SK-N-SH (cell line): ENCODE results near the gene CREB5. TPM values are rescaled to one million over a fixed set of nuclear protein-coding genes. Genes with fewer than 3 reads are reported as not detected.

Experiments
- CTCF ChIA-PET: fragments of 300-600, 350-600 bp; formaldehyde crosslinking; extraction: SDS; loops from one replicate; lab custom pipeline; 2021; lab: Yijun Ruan, JAX
- POLR2A ChIA-PET: fragments of 350-600 bp; sonication (Branson Sonifier 250); formaldehyde crosslinking; extraction: SDS; loops from one replicate; lab custom pipeline; 2020; ENCODE audit warnings: antibody characterized with exemption, inconsistent platforms; lab: Yijun Ruan, JAX
- DNase-seq: peaks from one replicate; pipeline ENCODE4 v3.0.0; 2012
- H2AFZ ChIP-seq: fragments of 200-600 bp; sonication (generic); 2 replicates; pipeline ENCODE4 v1.8.1; 2016; ENCODE audit warnings: antibody characterized with exemption, mild to moderate bottlenecking, low read depth
- H3F3A ChIP-seq: fragments of 200-600 bp; sonication (generic); replicated peaks from 2 replicates; pipeline ENCODE3; 2016; ENCODE audit warnings: antibody characterized with exemption, mild to moderate bottlenecking; ENCODE audit not compliant: insufficient read depth
- H3K27ac ChIP-seq, 2 experiments: fragments of 200-500 bp in 1 of 2; fragments of 200-600 bp in 1 of 2; sonication (Bioruptor generic) in 1 of 2; sonication (generic), shearing (Covaris generic) in 1 of 2; 2 replicates each; pipeline versions ENCODE4 v1.5.1 to v1.6.1; 2014 to 2016; ENCODE audit warnings: low read depth in 2 of 2, inconsistent platforms in 1 of 2, low read length in 1 of 2, mild to moderate bottlenecking in 1 of 2, mixed read lengths in 1 of 2
- H3K27me3 ChIP-seq: fragments of 200-600 bp; sonication (generic), shearing (Covaris generic); 2 replicates; pipeline ENCODE4 v1.6.1; 2016; ENCODE audit warnings: mixed run types; ENCODE audit not compliant: insufficient read depth
- H3K36me3 ChIP-seq, 2 experiments: fragments of 200-500 bp in 1 of 2; fragments of 200-600 bp in 1 of 2; sonication (Bioruptor generic) in 1 of 2; sonication (generic) in 1 of 2; replicated peaks in 1 of 2; 2 replicates each; pipeline versions ENCODE3 to v1.5.1; 2014 to 2016; ENCODE audit warnings: low read length in 1 of 2, mild to moderate bottlenecking in 1 of 2; ENCODE audit not compliant: insufficient read depth in 2 of 2, control insufficient read depth in 1 of 2
- H3K4me1 ChIP-seq, 2 experiments: fragments of 200-500 bp in 1 of 2; fragments of 200-600 bp in 1 of 2; sonication (Bioruptor generic) in 1 of 2; sonication (generic), shearing (Covaris generic) in 1 of 2; 2 replicates each; pipeline versions ENCODE4 v1.5.1 to v1.6.1; 2014 to 2016; ENCODE audit warnings: low read depth in 1 of 2, low read length in 1 of 2, mixed run types in 1 of 2; ENCODE audit not compliant: insufficient read depth in 2 of 2, control insufficient read depth in 1 of 2
- H3K4me2 ChIP-seq: fragments of 200-600 bp; sonication (generic), shearing (Covaris generic); 2 replicates; pipeline ENCODE4 v1.6.1; 2017; ENCODE audit warnings: mixed run types
- H3K4me3 ChIP-seq, 2 experiments: fragments of 200-500 bp in 1 of 2; fragments of 200-600 bp in 1 of 2; sonication (Bioruptor generic) in 1 of 2; sonication (generic), shearing (Covaris generic) in 1 of 2; 2 replicates each; pipeline versions ENCODE4 v1.5.1 to v1.8.1; 2014 to 2016; ENCODE audit warnings: low read depth in 2 of 2, inconsistent platforms in 1 of 2, low read length in 1 of 2, mild to moderate bottlenecking in 1 of 2, mixed read lengths in 1 of 2, moderate library complexity in 1 of 2
- H3K79me2 ChIP-seq: fragments of 200-600 bp; sonication (generic); 2 replicates; pipeline ENCODE4 v1.8.1; 2017; ENCODE audit warnings: mild to moderate bottlenecking; ENCODE audit not compliant: insufficient read depth
- H3K9ac ChIP-seq: fragments of 200-600 bp; sonication (generic); 2 replicates; pipeline ENCODE4 v1.6.1; 2017; ENCODE audit warnings: mixed run types
- H3K9me2 ChIP-seq: fragments of 200-600 bp; sonication (generic); 2 replicates; pipeline ENCODE4 v1.6.1; 2017; ENCODE audit warnings: mixed run types
- H3K9me3 ChIP-seq: fragments of 200-600 bp; sonication (generic); 2 replicates; pipeline ENCODE4 v1.6.1; 2017; ENCODE audit warnings: mixed run types, mild to moderate bottlenecking, moderate library complexity
- H4K20me1 ChIP-seq: fragments of 200-600 bp; sonication (generic); 2 replicates; pipeline ENCODE4 v1.6.1; 2017; ENCODE audit warnings: mild to moderate bottlenecking, mixed run types; ENCODE audit not compliant: insufficient read depth
- EP300 ChIP-seq, 2 experiments: IDR thresholded peaks; 2 replicates each; pipeline versions ENCODE4 v1.4.0 to v1.6.1; 2012; ENCODE audit warnings: borderline replicate concordance in 1 of 2, low read depth in 1 of 2, low read length in 1 of 2
- GABPA ChIP-seq: IDR thresholded peaks from 2 replicates; pipeline ENCODE4 v1.4.0; 2012; ENCODE audit warnings: low read depth, mild to moderate bottlenecking
- GATA2 ChIP-seq: sonication (generic); formaldehyde crosslinking; IDR thresholded peaks from 2 replicates; pipeline ENCODE4 v1.5.0; 2020; ENCODE audit warnings: mild to moderate bottlenecking, missing genetic modification reagents
- IRF3 ChIP-seq: fragments of 150-350 bp; IDR thresholded peaks from 2 replicates; pipeline ENCODE4 v1.6.1; 2016; ENCODE audit warnings: mild to moderate bottlenecking, low read depth, low read length
- MAX ChIP-seq: IDR thresholded peaks from 2 replicates; pipeline ENCODE4 v1.4.0; 2012; ENCODE audit warnings: low read depth
- MEF2A ChIP-seq: IDR thresholded peaks from 2 replicates; pipeline ENCODE4 v1.4.0; 2012; ENCODE audit warnings: low read depth, borderline replicate concordance
- NFIC ChIP-seq: IDR thresholded peaks from 2 replicates; pipeline ENCODE4 v1.4.0; 2012; ENCODE audit warnings: borderline replicate concordance
- NRF1 ChIP-seq: IDR thresholded peaks from 2 replicates; pipeline ENCODE4 v1.6.1; 2012; ENCODE audit warnings: low read depth, mild to moderate bottlenecking, low read length
- PBX3 ChIP-seq: IDR thresholded peaks from 2 replicates; pipeline ENCODE4; 2012
- POLR2AphosphoS5 ChIP-seq: IDR thresholded peaks from 2 replicates; pipeline ENCODE4 v1.6.1; 2012; ENCODE audit warnings: low read depth, low read length
- RAD21 ChIP-seq: IDR thresholded peaks from 2 replicates; pipeline ENCODE4 v1.6.1; 2012; ENCODE audit warnings: mild to moderate bottlenecking, low read length
- RCOR1 ChIP-seq: fragments of 150-350 bp; IDR thresholded peaks from 2 replicates; pipeline ENCODE4 v1.6.1; 2017; ENCODE audit warnings: antibody characterized with exemption, low read length
- RFX5 ChIP-seq: IDR thresholded peaks from 2 replicates; pipeline ENCODE4 v1.6.1; 2012; ENCODE audit warnings: mild to moderate bottlenecking, improper control_type of control experiment, low read length
- RXRA ChIP-seq: IDR thresholded peaks from 2 replicates; pipeline ENCODE4 v1.4.0; 2012; ENCODE audit warnings: low read depth, mild to moderate bottlenecking, borderline replicate concordance
- TAF1 ChIP-seq: IDR thresholded peaks from 2 replicates; pipeline ENCODE4 v1.6.1; 2012; ENCODE audit warnings: low read depth, mild to moderate bottlenecking, low read length, moderate library complexity, borderline replicate concordance
- TEAD4 ChIP-seq: IDR thresholded peaks from 2 replicates; pipeline ENCODE4 v1.4.0; 2012; ENCODE audit warnings: mild to moderate bottlenecking, borderline replicate concordance; ENCODE audit not compliant: insufficient read depth
- WGBS: methylation state at CpG from one replicate; pipeline ENCODE4 v1.1.6; 2017; ENCODE audit warnings: low lambda C conversion rate; 5-methylcytosine and 5-hydroxymethylcytosine counted together
- polyA plus RNA-seq, 3 experiments: library from polyadenylated mRNA; depleted of rRNA; stranded (reverse); fragments of >200 nt; gene quantifications; 2 replicates each; pipeline ENCODE4 v1.2.3, GENCODE V29; 2012
- TF ChIP-seq, protein P1 (sequence below): fragments of 150-350 bp; IDR thresholded peaks from 2 replicates; pipeline ENCODE4 v1.6.1; 2017; ENCODE audit warnings: antibody characterized with exemption, low read length, low read depth, borderline replicate concordance
- TF ChIP-seq, protein P2 (sequence below): IDR thresholded peaks from 2 replicates; pipeline ENCODE4 v1.6.1; 2012; ENCODE audit warnings: mild to moderate bottlenecking, low read depth, low read length, moderate library complexity
- TF ChIP-seq, protein P3 (sequence below): IDR thresholded peaks from 2 replicates; pipeline ENCODE4 v1.4.0; 2012; ENCODE audit warnings: low read depth, borderline replicate concordance
- TF ChIP-seq, protein P4 (sequence below): fragments of 200-600 bp; sonication (generic); IDR thresholded peaks from 2 replicates; pipeline ENCODE4 v1.6.1; 2017; ENCODE audit warnings: antibody characterized with exemption, mild to moderate bottlenecking, moderate library complexity

Gene CREB5
- polyA plus RNA-seq, 1 of the 3 experiments (the other 2 are of a cell fraction), result 19.3 TPM

- no peaks in the 10 kb centered on the region for H3K9me3 ChIP-seq
- peaks cover 0 to 3% of the 10 kb centered on the region in 2 experiments; a peak in 1 of 4 replicates for H3K4me1 ChIP-seq
- ChIA-PET CTCF (interaction anchor here (0.8 kb wide), 1 partner anchor 10 kb away, joined by 3 read pairs; no protein-coding TSS in a partner anchor), POLR2A (no interaction called here)
- no peaks in the 10 kb centered on the region for H4K20me1 ChIP-seq
- no peak overlapping the region for H3K9ac ChIP-seq
- TF ChIP-seq, protein P1, sequence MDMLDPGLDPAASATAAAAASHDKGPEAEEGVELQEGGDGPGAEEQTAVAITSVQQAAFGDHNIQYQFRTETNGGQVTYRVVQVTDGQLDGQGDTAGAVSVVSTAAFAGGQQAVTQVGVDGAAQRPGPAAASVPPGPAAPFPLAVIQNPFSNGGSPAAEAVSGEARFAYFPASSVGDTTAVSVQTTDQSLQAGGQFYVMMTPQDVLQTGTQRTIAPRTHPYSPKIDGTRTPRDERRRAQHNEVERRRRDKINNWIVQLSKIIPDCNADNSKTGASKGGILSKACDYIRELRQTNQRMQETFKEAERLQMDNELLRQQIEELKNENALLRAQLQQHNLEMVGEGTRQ, result no peak
- TF ChIP-seq MEF2A (no peak), PBX3 (no peak), RCOR1 (no peak), POLR2AphosphoS5 (no peak), RAD21 (no peak), RXRA (no peak), MAX (no peak), NRF1 (no peak), EP300 (IDR thresholded peaks at IDR 0.05; ENCODE audit: borderline replicate concordance in 1 of 2, low read depth in 1 of 2, low read length in 1 of 2) (no peak), GABPA (no peak), TEAD4 (no peak), NFIC (no peak), TAF1 (no peak), IRF3 (no peak), RFX5 (no peak), GATA2 (CRISPR knock-in tag) (no peak)
- TF ChIP-seq, protein P2, sequence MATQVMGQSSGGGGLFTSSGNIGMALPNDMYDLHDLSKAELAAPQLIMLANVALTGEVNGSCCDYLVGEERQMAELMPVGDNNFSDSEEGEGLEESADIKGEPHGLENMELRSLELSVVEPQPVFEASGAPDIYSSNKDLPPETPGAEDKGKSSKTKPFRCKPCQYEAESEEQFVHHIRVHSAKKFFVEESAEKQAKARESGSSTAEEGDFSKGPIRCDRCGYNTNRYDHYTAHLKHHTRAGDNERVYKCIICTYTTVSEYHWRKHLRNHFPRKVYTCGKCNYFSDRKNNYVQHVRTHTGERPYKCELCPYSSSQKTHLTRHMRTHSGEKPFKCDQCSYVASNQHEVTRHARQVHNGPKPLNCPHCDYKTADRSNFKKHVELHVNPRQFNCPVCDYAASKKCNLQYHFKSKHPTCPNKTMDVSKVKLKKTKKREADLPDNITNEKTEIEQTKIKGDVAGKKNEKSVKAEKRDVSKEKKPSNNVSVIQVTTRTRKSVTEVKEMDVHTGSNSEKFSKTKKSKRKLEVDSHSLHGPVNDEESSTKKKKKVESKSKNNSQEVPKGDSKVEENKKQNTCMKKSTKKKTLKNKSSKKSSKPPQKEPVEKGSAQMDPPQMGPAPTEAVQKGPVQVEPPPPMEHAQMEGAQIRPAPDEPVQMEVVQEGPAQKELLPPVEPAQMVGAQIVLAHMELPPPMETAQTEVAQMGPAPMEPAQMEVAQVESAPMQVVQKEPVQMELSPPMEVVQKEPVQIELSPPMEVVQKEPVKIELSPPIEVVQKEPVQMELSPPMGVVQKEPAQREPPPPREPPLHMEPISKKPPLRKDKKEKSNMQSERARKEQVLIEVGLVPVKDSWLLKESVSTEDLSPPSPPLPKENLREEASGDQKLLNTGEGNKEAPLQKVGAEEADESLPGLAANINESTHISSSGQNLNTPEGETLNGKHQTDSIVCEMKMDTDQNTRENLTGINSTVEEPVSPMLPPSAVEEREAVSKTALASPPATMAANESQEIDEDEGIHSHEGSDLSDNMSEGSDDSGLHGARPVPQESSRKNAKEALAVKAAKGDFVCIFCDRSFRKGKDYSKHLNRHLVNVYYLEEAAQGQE, result no peak
- TF ChIP-seq, protein P3, sequence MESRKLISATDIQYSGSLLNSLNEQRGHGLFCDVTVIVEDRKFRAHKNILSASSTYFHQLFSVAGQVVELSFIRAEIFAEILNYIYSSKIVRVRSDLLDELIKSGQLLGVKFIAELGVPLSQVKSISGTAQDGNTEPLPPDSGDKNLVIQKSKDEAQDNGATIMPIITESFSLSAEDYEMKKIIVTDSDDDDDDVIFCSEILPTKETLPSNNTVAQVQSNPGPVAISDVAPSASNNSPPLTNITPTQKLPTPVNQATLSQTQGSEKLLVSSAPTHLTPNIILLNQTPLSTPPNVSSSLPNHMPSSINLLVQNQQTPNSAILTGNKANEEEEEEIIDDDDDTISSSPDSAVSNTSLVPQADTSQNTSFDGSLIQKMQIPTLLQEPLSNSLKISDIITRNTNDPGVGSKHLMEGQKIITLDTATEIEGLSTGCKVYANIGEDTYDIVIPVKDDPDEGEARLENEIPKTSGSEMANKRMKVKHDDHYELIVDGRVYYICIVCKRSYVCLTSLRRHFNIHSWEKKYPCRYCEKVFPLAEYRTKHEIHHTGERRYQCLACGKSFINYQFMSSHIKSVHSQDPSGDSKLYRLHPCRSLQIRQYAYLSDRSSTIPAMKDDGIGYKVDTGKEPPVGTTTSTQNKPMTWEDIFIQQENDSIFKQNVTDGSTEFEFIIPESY, result no peak
- TF ChIP-seq, protein P4, sequence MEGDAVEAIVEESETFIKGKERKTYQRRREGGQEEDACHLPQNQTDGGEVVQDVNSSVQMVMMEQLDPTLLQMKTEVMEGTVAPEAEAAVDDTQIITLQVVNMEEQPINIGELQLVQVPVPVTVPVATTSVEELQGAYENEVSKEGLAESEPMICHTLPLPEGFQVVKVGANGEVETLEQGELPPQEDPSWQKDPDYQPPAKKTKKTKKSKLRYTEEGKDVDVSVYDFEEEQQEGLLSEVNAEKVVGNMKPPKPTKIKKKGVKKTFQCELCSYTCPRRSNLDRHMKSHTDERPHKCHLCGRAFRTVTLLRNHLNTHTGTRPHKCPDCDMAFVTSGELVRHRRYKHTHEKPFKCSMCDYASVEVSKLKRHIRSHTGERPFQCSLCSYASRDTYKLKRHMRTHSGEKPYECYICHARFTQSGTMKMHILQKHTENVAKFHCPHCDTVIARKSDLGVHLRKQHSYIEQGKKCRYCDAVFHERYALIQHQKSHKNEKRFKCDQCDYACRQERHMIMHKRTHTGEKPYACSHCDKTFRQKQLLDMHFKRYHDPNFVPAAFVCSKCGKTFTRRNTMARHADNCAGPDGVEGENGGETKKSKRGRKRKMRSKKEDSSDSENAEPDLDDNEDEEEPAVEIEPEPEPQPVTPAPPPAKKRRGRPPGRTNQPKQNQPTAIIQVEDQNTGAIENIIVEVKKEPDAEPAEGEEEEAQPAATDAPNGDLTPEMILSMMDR, result no peak
- H3K79me2 ChIP-seq, result no peaks in the 10 kb centered on the region
- 57% methylated on average over 3 of the region's 3 CpGs for WGBS
- H3K9me2 ChIP-seq, result no peaks in the 10 kb centered on the region
- H3K27ac ChIP-seq, result no peak overlapping the region
- H3K27me3 ChIP-seq, result no peaks in the 10 kb centered on the region
- no peaks in the 10 kb centered on the region for H3F3A ChIP-seq
- no peak overlapping the region for H2AFZ ChIP-seq
- H3K4me3 ChIP-seq, result no peak overlapping the region
- no peaks in the 10 kb centered on the region for H3K36me3 ChIP-seq
- DNase-seq, result no peak
- H3K4me2 ChIP-seq, result no peak overlapping the region
Observed at GRCh38 chr7:28505867-28506266, 93.5 kb downstream of the CREB5 start.
